Dendritic cell treated with granulocyte-macrophage colony-stimulating factor and Interleukin-4, amounts not matched to agents 40 ng/mL and 50 ng/mL, for 4 days (primary cell): Measurements from ENCODE around the gene UGT2B10.
"Not testable (repeated sequence)": the region's sequence is repeated elsewhere in the genome, so short reads cannot be mapped to it uniquely, and the experiment has no call there.

Experiments used
- H3K27ac Mint-ChIP-seq: one replicate; pipeline ENCODE4 v1.8.0; 2022; ENCODE audit warnings: mild to moderate bottlenecking, mixed read lengths
- H3K27me3 Mint-ChIP-seq: one replicate; pipeline ENCODE4 v1.8.0; 2022; ENCODE audit warnings: mild to moderate bottlenecking, mixed read lengths
- H3K36me3 Mint-ChIP-seq: one replicate; pipeline ENCODE4 v1.8.0; 2022; ENCODE audit warnings: low read depth, mixed read lengths
- H3K4me1 Mint-ChIP-seq: one replicate; pipeline ENCODE4 v1.8.0; 2022; ENCODE audit warnings: low read depth, mixed read lengths
- H3K4me3 Mint-ChIP-seq: one replicate; pipeline ENCODE4 v1.8.0; 2022; ENCODE audit warnings: mild to moderate bottlenecking, moderate library complexity, mixed read lengths
- H3K9me3 Mint-ChIP-seq: one replicate; pipeline ENCODE4 v1.8.0; 2022; ENCODE audit warnings: mixed read lengths
- intact Hi-C: fragments of 100-400 bp; cut with micrococcal nuclease; formaldehyde crosslinking; loops from one replicate; pipeline ENCODE4 v1.15.0; 2022

The UGT2B10 gene

GRCh38 chr4:68815617-68816409, at the start of gene UGT2B10:
UGT2B10 (plus strand) TSS chr4:68815994; CDS start chr4:68816020, 26 bp downstream.
- H3K36me3 Mint-ChIP-seq, H3K27me3 Mint-ChIP-seq, H3K27ac Mint-ChIP-seq, H3K4me1 Mint-ChIP-seq, H3K9me3 Mint-ChIP-seq, H3K4me3 Mint-ChIP-seq, intact Hi-C loops: not testable (repeated sequence)

- H3K4me3 Mint-ChIP-seq, H3K4me1 Mint-ChIP-seq, H3K27ac Mint-ChIP-seq, H3K36me3 Mint-ChIP-seq, H3K27me3 Mint-ChIP-seq, intact Hi-C loops: not testable (repeated sequence)
- peaks cover 40% of the 10 kb centered on the region for H3K9me3 Mint-ChIP-seq
These were observed 44.0 kb upstream of the UGT2B10 start for GRCh38 chr4:68771836-68772235.

- Mint-ChIP-seq H3K27me3 (no peaks in the 10 kb centered on the region), H3K27ac (no peak overlapping the region), H3K9me3 (peaks cover 40% of the 10 kb centered on the region), H3K4me3 (no peak overlapping the region), H3K4me1 (no peaks in the 10 kb centered on the region), H3K36me3 (no peaks in the 10 kb centered on the region)
- intact Hi-C loops: no loop called here
These were observed 42.1 kb upstream of the UGT2B10 start for GRCh38 chr4:68773699-68774098.

GRCh38 chr4:68780232-68780631, 35.6 kb upstream of the UGT2B10 start:
- H3K27me3 Mint-ChIP-seq: no peaks in the 10 kb centered on the region
- intact Hi-C loops: no loop called here
- H3K4me3 Mint-ChIP-seq: no peak overlapping the region
- H3K9me3 Mint-ChIP-seq: peaks cover 20% of the 10 kb centered on the region
- H3K36me3 Mint-ChIP-seq: no peaks in the 10 kb centered on the region
- no peak overlapping the region for H3K27ac Mint-ChIP-seq
- no peaks in the 10 kb centered on the region for H3K4me1 Mint-ChIP-seq

- no peaks in the 10 kb centered on the region for H3K36me3 Mint-ChIP-seq
- intact Hi-C loops: no loop called here
- no peaks in the 10 kb centered on the region for H3K4me1 Mint-ChIP-seq
- H3K9me3 Mint-ChIP-seq: no peaks in the 10 kb centered on the region
- H3K27me3 Mint-ChIP-seq: no peaks in the 10 kb centered on the region
- H3K4me3 Mint-ChIP-seq: no peak overlapping the region
- H3K27ac Mint-ChIP-seq: no peak overlapping the region
These were observed 18.7 kb upstream of the UGT2B10 start for GRCh38 chr4:68797048-68797447.

GRCh38 chr4:68797618-68798017, 18.2 kb upstream of the UGT2B10 start:
- Mint-ChIP-seq H3K4me1 (no peaks in the 10 kb centered on the region), H3K27me3 (no peaks in the 10 kb centered on the region), H3K36me3 (no peaks in the 10 kb centered on the region), H3K27ac (no peak overlapping the region), H3K9me3 (peaks cover 4% of the 10 kb centered on the region), H3K4me3 (no peak overlapping the region)
- intact Hi-C loops: no loop called here

- no peak overlapping the region for H3K4me3 Mint-ChIP-seq
- H3K27ac Mint-ChIP-seq: no peak overlapping the region
- H3K27me3 Mint-ChIP-seq: no peaks in the 10 kb centered on the region
- H3K36me3 Mint-ChIP-seq: no peaks in the 10 kb centered on the region
- intact Hi-C loops: no loop called here
- H3K4me1 Mint-ChIP-seq: no peaks in the 10 kb centered on the region
- H3K9me3 Mint-ChIP-seq: peaks cover 39% of the 10 kb centered on the region
These were observed 12.8 kb upstream of the UGT2B10 start for GRCh38 chr4:68803013-68803412.

- Mint-ChIP-seq H3K27me3 (no peaks in the 10 kb centered on the region), H3K27ac (no peak overlapping the region), H3K4me3 (no peak overlapping the region), H3K4me1 (no peaks in the 10 kb centered on the region), H3K36me3 (no peaks in the 10 kb centered on the region), H3K9me3 (peaks cover 44% of the 10 kb centered on the region)
- intact Hi-C loops: no loop called here
These were observed 7.7 kb upstream of the UGT2B10 start for GRCh38 chr4:68808060-68808459.

- Mint-ChIP-seq H3K9me3 (peaks cover 24% of the 10 kb centered on the region), H3K4me3 (no peak overlapping the region), H3K27ac (no peak overlapping the region), H3K4me1 (no peaks in the 10 kb centered on the region), H3K36me3 (no peaks in the 10 kb centered on the region), H3K27me3 (no peaks in the 10 kb centered on the region)
- intact Hi-C loops: no loop called here
These were observed 4.9 kb upstream of the UGT2B10 start for GRCh38 chr4:68810919-68811318.

- not testable (repeated sequence) for H3K27me3 Mint-ChIP-seq
These were observed 844 bp downstream of the UGT2B10 start for GRCh38 chr4:68816410-68817265.

GRCh38 chr4:68817386-68817785, 1.6 kb downstream of the UGT2B10 start:
- Mint-ChIP-seq H3K27ac (no peak overlapping the region), H3K4me3 (no peak overlapping the region), H3K9me3 (no peaks in the 10 kb centered on the region), H3K4me1 (no peaks in the 10 kb centered on the region), H3K36me3 (no peaks in the 10 kb centered on the region), H3K27me3 (no peaks in the 10 kb centered on the region)
- intact Hi-C loops: no loop called here

More at GRCh38 chr4:68816410-68817265, 844 bp downstream of the UGT2B10 start:
- H3K36me3 Mint-ChIP-seq, H3K27ac Mint-ChIP-seq, intact Hi-C loops, H3K4me1 Mint-ChIP-seq, H3K4me3 Mint-ChIP-seq, H3K9me3 Mint-ChIP-seq: not testable (repeated sequence)

GRCh38 chr4:68818030-68818462, 2.3 kb downstream of the UGT2B10 start:
- H3K27ac Mint-ChIP-seq, H3K36me3 Mint-ChIP-seq, H3K4me3 Mint-ChIP-seq, intact Hi-C loops, H3K27me3 Mint-ChIP-seq, H3K4me1 Mint-ChIP-seq, H3K9me3 Mint-ChIP-seq: not testable (repeated sequence)

GRCh38 chr4:68831642-68832041, 15.8 kb downstream of the UGT2B10 start:
- Mint-ChIP-seq H3K9me3 (no peaks in the 10 kb centered on the region), H3K4me1 (no peaks in the 10 kb centered on the region), H3K4me3 (no peak overlapping the region), H3K36me3 (no peaks in the 10 kb centered on the region), H3K27ac (no peak overlapping the region), H3K27me3 (no peaks in the 10 kb centered on the region)
- intact Hi-C loops: no loop called here

GRCh38 chr4:68850293-68850692, 34.5 kb downstream of the UGT2B10 start:
- Mint-ChIP-seq H3K4me1 (no peaks in the 10 kb centered on the region), H3K4me3 (no peak overlapping the region), H3K27ac (no peak overlapping the region), H3K36me3 (no peaks in the 10 kb centered on the region), H3K27me3 (no peaks in the 10 kb centered on the region), H3K9me3 (peaks cover 45% of the 10 kb centered on the region)
- intact Hi-C loops: no loop called here
